HG02870 (cell line): ENCODE measurements around the gene ACOX3.
"Not testable (repeated sequence)": the region's sequence is repeated elsewhere in the genome, so short reads cannot be mapped to it uniquely, and the experiment has no call there.

Source experiments
- ATAC-seq: cut with Tn5 transposase; IDR thresholded peaks from one replicate; pipeline ENCODE4 v1.9.1; 2021; ENCODE audit warnings: mild to moderate bottlenecking, moderate library complexity; ENCODE audit not compliant: unreplicated experiment

Gene ACOX3

DNA sequence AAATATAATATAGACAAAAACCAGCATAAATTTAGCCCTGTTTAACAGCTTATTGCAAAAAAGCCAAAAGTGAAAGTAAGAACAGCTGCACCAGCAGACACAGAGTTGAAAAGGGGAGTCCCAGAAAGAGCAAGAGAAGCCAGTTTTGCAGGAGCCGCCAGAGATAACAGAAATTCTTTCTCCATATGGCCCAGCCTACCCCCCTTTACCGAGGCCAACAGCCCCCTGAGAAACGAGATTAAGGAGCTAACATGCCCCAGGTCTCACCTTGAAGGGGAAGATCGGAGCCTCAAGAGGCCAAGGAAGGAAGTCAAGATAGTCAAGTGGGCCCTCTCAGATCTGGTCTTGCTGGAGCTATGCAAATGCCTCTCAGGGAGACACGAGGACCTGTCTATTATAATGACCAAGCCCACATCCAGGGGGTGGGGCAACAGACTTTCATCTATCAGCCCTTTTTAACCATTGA lies 4.8 kb downstream of the ACOX3 start:
- ATAC-seq = peak; percentile 57

DNA sequence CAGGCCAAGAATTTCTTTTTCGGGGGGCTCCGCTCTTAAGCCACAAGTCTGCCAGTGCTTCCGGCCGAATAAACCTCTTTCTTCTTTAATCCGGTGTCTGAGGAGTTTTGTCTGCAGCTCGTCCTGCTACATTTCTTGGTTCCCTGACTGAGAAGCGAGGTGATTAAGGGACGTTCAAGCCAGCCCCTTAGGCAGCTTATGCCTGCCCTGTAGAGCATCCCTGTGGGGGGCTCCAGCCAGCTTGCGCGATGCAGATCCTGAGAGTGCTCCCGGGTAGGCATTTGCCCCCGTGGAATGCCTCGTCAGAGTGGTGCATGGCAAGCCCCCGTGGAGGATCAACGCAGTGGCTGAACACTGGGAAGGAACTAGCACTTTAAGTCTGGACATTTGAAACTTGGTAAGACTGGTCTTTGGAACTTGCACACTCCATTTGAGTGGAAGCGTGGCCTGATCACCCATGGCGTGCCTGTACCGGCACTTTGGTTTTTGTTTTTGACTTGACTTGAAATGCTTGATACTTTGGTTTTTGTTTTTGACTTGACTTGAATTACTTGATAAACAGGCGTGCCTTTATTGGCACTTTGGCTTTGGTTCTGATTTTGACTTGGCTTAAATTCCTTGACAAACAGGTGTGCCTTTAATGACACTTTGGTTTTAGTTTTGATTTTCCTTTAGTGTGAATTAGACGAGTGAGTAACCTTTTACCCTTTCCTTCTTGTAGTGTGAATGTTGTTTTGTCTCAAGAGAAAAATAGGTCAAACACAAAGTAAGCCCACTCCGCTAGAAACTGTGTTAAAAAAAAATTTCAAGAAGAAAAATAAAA lies 6.1 kb downstream of the ACOX3 start:
- ATAC-seq = no peak

DNA sequence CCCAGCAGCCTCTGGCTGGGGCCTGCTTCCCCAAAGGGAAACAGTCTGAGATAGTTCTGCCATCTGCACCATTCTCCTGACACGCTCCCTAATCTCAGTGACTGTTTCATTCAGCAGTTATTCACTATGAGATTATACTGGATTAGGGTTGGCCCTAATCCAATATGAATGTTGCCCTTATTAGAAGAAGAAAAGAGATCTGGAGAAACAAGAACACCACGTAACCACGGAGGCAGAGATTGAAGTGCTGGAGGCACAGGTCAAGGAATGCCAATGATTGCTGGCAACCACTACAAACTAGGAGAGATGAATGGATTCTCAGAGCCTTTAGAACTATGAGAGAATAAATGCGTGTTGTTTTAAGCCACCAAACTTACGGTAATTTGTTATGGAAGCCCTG lies 7.4 kb downstream of the ACOX3 start:
- ATAC-seq = no peak

DNA sequence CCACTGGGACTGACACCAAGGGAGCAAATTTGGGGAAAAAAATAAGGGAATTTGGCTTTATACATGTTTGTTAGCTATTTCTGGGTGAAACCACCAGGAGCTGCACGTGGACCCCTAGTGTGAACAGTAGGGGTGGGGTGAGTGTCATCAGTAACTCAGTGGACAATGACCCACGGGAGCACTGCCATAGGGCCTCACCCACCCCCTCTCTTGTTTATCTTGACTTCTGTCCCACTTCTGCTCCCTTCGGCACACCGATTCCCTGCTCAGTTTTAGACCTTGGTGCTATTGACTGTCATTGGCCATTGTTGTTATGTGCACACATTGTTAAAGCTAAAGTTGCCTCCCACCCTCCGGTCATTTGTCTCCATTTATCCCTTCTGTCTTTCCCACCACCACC lies 9.0 kb downstream of the ACOX3 start:
- no peak for ATAC-seq

DNA sequence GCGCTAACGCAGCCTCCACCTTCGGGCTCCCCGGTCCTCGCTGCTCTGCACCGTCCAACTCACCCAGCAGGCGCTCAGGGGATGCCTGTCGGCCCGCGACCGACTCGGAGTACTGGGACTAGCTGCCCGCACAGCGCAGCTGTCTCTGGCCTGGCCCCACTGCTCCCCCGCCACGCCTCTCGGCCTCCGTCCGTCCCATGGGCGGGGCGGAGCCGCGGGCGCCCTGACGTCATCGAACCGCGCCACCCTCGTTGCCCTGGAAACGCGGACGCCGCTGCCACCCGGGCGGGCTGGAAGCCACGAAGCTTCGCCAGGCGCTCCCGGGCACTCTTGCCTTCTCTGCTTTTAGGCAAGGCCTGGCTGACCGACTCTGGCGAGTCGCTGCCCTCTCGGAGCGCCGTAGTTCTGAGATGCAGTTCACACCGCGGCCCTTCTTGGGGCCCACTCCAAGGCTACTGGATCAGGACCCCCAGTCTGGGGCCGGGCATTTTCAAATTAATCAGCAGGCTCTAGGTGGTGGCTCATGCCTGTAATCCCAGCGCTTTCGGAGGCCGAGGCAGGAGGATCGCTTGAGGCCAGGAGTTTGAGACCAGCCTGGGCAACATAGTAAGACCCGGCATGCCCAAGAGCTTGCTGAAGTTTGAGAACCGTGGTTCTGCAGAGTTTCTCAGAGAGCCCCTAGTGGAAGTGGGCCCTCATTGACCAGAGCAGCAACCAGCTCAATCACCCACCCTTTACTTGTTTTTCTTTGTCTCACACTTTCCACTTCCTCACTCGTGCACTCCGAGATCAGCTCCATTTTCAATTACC lies 12.0 kb downstream of the ACOX3 start:
- ATAC-seq = peak; percentile 90

DNA sequence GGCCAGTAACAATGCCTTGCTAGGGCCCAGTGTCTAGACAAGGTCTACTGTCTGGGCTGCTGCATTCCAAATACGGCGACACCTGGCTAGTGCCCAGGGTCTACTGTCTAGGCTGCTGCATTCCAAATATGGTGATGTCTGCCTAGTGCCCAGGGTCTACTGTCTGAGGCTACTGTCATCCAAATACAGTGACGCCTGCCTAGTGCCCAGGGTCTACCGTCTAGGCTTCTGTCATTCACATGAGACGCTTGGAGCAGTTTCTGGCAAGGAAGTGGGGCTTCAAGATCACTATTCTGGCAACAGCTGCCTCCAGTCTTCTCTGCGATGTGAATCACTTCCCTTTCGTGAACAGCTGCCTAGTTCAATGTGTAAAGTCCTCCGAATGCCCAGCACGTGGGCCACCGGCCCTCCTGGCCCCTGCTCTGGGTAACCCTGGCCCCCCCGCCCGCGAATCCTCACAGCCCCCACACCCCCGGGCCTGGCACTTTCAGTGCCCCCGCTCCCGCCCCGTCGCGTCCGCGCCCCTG lies 12.7 kb downstream of the ACOX3 start:
- ATAC-seq = peak; percentile 64

DNA sequence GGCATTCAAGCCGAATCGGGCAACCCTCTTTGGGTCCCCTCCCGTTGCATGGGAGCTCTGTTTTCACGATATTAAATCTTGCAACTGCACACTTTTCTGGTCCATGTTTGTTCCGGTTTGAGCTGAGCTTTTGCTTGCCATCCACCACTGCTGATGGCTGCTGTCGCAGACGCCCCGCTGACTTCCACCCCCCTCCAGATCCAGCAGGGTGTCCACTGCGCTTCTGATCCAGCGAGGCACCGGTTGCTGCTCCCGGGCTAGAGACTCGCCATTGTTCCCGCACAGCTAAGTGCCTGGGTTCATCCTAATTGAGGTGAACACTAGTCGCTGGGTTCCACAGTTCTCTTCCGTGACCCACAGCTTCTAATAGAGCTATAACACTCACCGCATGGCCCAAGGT lies 13.3 kb downstream of the ACOX3 start:
- ATAC-seq = no peak

DNA sequence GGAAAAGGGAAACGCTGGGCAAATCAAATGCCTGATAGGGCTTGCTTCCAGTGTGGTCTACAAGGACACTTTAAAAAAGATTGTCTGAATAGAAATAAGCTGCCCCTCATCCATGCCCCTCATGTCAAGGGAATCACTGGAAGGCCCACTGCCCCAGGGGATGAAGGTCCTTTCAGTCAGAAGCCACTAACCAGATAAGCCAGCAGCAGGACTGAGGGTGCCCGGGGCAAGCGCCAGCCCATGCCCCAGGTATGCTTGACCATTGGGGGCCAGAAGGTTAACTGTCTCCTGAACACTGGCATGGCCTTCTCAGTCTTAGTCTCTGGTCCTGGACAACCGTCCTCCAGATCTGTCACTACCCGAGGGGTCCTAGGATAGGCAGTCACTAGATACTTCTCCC lies 17.7 kb downstream of the ACOX3 start:
- ATAC-seq = no peak

DNA sequence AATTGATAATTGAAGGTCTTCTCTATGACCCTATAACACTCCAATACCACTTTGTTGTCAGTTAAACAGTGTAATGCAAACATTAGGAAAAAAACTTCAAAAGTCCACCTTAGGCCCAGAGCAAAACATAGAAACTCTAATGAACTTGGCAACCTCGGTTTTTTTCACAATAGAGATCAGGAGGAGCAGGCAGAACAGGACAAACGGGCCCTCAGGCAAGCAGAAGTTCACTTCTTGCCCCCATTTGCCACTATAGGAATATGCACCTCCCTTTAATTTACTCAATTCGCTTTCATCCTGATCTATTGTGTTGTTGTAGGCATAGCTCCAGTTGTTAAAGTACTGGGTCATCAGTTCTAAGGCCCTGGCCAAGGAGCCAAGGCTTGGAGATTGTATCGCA lies 18.2 kb downstream of the ACOX3 start:
- ATAC-seq = no peak

DNA sequence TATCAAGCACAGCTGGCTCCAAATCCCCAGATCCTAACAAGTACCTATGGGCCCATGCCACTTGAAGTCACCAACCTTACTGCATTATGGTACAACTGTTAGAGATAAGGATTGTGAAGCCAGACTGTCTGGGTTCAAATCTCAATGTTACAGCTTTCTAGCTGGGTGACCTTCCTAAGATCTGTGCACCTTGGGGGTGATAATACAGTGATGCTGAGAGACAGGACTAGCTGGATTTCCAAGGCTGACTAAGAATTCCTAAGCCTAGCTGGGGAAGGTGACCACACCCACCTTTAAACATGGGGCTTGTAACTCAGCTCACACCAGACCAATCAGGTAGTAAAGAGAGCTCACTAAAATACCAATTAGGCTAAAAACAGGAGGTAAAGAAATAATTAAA lies 20.4 kb downstream of the ACOX3 start:
- ATAC-seq = not testable (repeated sequence)

DNA sequence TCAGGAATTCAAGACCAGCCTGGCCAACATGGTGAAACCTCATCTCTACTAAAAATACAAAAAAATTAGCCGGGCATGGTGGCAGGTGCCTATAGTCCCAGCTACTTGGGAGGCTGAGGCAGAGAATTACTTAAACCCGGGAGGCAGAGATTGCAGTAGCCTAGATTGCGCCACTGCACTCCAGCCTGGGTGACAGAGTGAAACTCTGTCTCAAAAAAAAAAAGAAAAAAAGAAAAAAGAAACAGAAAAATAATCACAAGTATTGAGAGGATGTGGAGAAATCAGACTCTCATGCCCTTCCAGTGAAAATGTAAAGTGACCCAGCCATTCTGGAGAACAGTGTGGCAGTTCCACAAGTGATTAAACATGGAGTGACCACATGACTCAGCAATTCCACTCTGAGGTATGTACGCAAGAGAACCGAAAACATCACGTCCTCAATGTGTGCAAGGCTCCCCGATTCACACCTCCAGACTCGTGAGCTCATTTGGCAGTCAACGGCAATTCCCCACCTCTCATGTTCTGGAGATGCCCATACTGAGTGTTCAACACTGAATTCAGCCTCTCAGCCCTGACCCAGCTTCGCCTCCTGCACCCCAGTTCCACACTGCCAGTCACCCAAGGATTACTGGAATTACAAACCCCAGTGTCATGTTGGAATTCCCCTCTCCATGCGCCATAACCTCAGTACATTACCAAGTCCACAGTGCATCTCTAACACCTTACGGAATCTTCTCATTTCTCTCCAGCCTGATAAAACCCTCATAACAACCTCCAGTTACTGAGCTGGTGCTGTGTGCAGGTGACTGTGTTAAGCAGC lies 21.1 kb downstream of the ACOX3 start:
- peak; percentile 90 for ATAC-seq

DNA sequence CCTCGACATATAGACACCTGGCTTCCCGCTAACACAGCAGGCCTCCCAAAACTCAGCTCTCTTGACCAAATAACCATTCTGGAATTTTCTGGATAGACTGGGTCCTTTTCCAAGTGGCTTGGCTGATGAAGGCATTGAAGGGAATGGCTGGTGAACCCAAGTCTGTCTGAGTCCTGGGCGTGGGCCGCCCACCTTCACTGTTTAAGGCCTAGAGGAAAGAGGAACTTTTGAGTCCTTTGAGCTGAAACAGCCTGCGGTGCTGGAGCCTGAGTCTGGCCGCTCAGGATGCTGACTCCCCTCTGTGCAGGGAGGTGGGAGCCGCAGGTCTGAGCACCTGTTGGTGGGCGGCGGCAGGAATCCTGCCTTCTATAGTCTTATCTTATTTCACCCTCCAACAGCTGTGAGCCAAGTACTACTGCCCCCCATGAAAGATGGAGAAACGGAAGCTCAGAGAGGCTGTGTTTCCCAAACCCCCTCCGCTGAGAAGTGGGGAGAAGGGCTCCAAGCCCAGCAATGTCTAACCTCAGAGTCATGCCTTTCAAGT lies 23.4 kb downstream of the ACOX3 start:
- no peak for ATAC-seq

DNA sequence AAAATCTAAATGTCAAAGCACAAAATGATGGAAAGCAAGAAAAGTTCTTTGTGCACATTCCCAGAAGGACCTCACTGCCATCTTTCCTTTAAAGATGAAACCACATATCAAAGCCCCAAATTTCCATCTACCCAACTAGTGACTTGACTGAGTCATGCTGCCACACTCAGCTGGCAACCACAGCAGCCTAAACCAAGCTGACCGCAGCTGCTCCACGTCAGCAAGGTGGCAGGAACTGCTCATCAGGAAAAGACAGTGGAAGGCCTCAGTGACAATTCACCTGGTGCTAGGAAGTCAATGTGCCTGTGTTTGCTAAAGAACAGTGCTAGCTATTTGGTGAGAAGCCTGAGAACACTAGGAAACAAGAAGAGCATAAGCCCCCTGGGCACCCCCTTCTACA lies 26.1 kb downstream of the ACOX3 start:
- ATAC-seq = no peak

DNA sequence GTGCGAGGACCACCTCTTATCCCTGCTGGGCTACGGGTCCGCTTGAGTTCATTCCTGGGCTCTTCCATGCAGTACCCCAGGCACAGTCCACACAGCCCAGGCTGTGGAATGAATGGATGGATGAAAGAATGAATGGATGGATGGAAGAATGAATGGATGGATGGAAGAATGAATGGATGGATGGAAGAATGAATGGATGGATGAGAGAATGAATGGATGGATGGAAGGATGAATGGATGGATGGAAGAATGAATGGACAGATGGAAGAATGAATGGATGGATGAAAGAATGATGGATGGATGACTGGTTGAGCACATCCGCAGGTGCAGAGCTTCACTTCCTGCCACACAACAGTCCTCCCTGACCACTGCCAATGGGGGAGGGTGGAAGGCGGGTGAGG lies 28.2 kb downstream of the ACOX3 start:
- ATAC-seq = no peak

DNA sequence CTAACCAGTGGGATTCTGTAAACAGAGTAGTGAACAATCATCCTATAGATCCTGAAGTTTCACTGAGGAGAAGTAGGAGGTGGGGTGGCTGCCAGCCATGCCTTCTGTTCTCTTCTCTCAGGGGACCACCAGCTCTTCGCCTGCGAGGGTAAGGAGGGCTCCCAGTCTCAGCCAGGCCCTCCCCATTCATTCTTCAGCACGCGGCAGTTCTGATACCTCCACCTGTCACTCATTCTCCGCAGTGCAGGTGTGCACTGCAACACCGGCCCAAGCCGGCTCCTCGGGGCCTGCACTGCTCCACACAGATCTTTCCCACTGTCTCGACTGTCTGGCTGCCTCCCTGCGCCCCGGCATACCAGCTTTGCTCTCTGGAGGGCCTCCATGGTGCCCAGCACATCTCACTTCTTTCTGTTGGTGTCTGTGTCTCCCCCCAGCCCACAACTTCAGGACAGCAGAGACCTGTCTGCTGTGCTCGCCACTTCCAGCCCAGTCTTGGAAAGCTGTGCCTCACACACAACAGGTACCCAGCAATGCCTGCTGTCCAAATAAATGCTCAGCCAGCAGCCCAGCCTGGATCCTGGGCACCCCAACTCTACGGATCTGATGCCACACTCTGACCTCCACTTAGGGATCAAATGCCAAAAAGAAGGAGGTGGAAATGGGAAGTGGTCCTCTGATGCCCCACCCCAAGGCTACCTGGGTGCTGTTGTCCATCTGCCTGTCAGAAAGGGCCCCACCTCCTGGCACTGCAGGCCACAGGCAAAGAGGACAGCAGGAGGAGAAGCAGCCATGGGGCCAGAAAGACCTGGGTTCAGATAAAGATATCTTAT lies 29.0 kb downstream of the ACOX3 start:
- no peak for ATAC-seq

DNA sequence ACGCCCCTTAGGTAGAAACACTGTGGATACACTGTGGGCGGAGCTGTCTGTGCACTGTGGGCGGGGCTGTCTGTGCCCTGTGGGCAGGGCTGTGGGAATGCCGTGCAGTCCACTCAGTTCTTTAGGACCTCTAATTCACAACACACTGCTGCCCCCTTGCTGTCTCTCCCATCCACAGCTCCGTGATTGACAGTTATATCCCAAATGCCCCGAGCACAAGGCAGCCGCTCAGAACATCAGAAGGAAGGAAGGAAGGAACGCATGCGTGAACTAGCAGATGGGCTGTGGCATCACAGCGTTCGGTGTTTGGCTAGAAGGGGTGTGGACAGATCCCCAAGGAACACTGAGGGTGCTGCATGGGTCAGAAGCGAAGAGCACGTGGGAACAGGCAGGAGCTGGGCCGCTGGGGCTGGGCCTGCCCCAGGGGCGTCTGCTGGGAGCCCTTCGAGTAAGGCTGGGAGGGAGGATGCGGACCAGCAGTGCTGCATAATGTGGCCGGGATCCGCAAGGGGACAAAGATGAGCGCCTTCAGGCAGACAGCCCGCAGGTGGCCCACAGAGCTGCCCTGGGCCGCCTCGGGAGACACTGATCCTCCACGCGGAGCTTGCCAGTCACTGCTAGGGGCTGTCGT lies 29.8 kb downstream of the ACOX3 start:
- ATAC-seq = no peak

DNA sequence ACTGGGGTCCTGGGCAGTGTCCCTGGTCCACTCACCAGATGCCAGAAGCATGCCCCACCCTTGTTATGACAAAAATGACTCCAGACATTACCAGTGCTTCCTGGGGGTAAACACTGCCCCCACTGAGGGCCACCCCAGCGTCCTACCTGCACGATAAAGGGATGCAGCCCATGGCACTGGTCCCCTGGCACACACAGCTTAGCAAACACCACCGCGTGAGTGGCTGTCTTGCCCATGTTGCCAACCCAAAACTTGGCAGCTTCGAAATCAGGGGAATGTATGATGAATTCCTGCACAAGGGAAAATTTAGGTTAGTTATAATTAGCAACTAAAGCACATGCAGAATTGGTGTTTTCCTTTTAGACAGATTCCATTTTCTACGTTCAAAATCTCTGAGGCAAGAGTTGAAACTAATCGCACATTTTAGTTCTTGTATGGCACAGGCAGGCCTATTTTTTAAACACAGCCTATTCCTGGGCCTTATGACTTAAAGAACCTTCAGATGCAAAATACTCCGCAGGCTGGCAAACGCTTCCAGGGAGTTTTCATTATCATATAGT lies 30.4 kb downstream of the ACOX3 start:
- no peak for ATAC-seq

DNA sequence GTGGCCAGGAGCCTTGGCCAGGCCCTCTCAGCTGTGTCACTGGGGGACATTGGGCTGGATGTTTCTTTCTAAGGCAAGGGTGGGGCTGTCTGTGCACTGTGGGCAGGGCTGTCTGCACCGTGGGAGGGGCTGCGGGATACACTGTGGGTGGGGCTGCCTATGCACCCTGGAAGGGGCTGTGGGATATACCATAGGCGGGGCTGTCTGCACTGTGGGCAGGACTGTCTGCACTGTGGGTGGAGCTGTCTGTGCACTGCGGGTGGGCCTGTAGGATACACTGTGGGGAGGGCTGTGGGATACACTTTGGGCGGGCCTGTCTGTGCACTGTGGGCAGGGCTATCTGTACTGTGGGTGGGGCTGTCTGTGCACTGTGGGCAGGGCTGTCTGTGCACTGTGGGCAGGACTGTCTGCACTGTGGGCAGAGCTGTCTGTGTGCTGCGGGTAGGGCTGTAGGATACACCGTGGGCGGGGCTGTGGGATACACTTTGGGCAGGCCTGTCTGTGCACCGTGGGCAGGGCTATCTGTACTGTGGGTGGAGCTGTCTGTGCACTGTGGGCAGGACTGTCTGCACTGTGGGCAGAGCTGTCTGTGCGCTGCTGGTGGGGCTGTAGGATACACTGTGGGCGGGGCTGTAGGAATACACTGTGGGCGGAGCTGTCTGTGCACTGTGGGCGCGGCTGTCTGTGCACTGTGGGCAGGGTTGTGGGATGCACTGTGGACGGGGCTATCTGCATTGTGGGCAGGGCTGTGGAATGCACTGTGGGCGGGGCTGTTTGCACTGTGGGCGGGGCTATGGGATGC lies 31.1 kb downstream of the ACOX3 start:
- ATAC-seq = no peak
